HepG2 (cell line): ENCODE measurements around the gene TCTA. TPM values are rescaled to one million over a fixed set of nuclear protein-coding genes. Genes with fewer than 3 reads are reported as not detected.
A peak's percentile ranks its signal among the peaks of the same experiment; 100 is the strongest.

Experiments used
- ADNP ChIP-seq: sonication (generic); formaldehyde crosslinking; IDR thresholded peaks from 2 replicates; pipeline ENCODE4 v1.4.0; 2020; ENCODE audit warnings: missing genetic modification reagents
- HNRNPL ChIP-seq: fragments of 200-400 bp; formaldehyde crosslinking; IDR thresholded peaks from 2 replicates; pipeline ENCODE4 v1.6.1; 2017; ENCODE audit warnings: mild to moderate bottlenecking, low read depth, low read length
- MTF1 ChIP-seq: sonication (generic); formaldehyde crosslinking; IDR thresholded peaks from 2 replicates; pipeline ENCODE4 v1.5.0; 2020; ENCODE audit warnings: missing genetic modification reagents
- SMARCE1 ChIP-seq: fragments of 450-650 bp; IDR thresholded peaks from 2 replicates; pipeline ENCODE4 v1.6.1; 2017; ENCODE audit warnings: borderline replicate concordance
- SNAPC2 ChIP-seq: sonication (generic); formaldehyde crosslinking; IDR thresholded peaks from 2 replicates; pipeline ENCODE4 v1.8.1; 2022; ENCODE audit warnings: mild to moderate bottlenecking, missing genetic modification reagents
- SP1 ChIP-seq, 2 experiments: fragments of 450-650 bp in 1 of 2; sonication (generic) in 1 of 2; formaldehyde crosslinking in 1 of 2; IDR thresholded peaks; 2 replicates each; pipeline versions ENCODE4 v1.4.0 to v1.6.1; 2016 to 2020; ENCODE audit warnings: missing genetic modification reagents in 1 of 2
- ZFP90 ChIP-seq: sonication (generic); formaldehyde crosslinking; IDR thresholded peaks from 2 replicates; pipeline ENCODE4 v1.8.0; 2022; ENCODE audit warnings: missing genetic modification reagents, mild to moderate bottlenecking, inconsistent platforms, borderline replicate concordance
- polyA plus RNA-seq, 8 experiments: library from polyadenylated mRNA; depleted of rRNA in 3 of 8; stranded (reverse) in 7 of 8; unstranded in 1 of 8; fragments of >200 nt; fragmentation: Illumina TruSeq in 4 of 8; extraction: Trizol in 4 of 8; gene quantifications; 2 replicates each; pipeline versions ENCODE4 v1.2.1 to v1.2.3, GENCODE V29; 2011 to 2016; ENCODE audit warnings: low read depth in 4 of 8, missing spikeins in 1 of 8, mixed read lengths in 1 of 8; ENCODE audit not compliant: insufficient read depth in 1 of 8
- total RNA-seq, 5 experiments: library from RNA; depleted of rRNA; stranded (reverse); fragments of >200 nt; fragmentation: Illumina TruSeq; extraction: Trizol; gene quantifications; 2 replicates each; pipeline ENCODE4 v1.2.3, GENCODE V29; 2016; ENCODE audit warnings: low read depth in 1 of 5
- TF ChIP-seq, protein P1 (sequence below): sonication (generic); formaldehyde crosslinking; IDR thresholded peaks from 2 replicates; pipeline ENCODE4 v1.4.0; 2020; ENCODE audit warnings: mild to moderate bottlenecking, low read depth, missing genetic modification reagents
- TF ChIP-seq, protein P2 (sequence below): fragments of 450-650 bp; IDR thresholded peaks from 2 replicates; pipeline ENCODE4 v1.6.1; 2017
- TF ChIP-seq, protein P3 (sequence below): sonication (generic); formaldehyde crosslinking; IDR thresholded peaks from 2 replicates; pipeline ENCODE4 v1.4.0; 2020; ENCODE audit warnings: missing genetic modification reagents, borderline replicate concordance
- TF ChIP-seq, protein P4 (sequence below): sonication (generic); formaldehyde crosslinking; IDR thresholded peaks from 2 replicates; pipeline ENCODE4 v1.4.0; 2020; ENCODE audit warnings: missing genetic modification reagents
- TF ChIP-seq, protein P5 (sequence below): sonication (generic); formaldehyde crosslinking; IDR thresholded peaks from 2 replicates; pipeline ENCODE4 v1.8.0; 2022; ENCODE audit warnings: low read depth, missing genetic modification reagents
- TF ChIP-seq, protein P6 (sequence below): sonication (generic); formaldehyde crosslinking; IDR thresholded peaks from 2 replicates; pipeline ENCODE4 v1.5.0; 2020; ENCODE audit warnings: mild to moderate bottlenecking, missing genetic modification reagents

The TCTA gene
- total and polyA plus RNA-seq, 2 of the 13 experiments (the other 11 are each of a cell fraction or from before 2014, with no cell fraction given), result 8.3 to 13.2 TPM

DNA sequence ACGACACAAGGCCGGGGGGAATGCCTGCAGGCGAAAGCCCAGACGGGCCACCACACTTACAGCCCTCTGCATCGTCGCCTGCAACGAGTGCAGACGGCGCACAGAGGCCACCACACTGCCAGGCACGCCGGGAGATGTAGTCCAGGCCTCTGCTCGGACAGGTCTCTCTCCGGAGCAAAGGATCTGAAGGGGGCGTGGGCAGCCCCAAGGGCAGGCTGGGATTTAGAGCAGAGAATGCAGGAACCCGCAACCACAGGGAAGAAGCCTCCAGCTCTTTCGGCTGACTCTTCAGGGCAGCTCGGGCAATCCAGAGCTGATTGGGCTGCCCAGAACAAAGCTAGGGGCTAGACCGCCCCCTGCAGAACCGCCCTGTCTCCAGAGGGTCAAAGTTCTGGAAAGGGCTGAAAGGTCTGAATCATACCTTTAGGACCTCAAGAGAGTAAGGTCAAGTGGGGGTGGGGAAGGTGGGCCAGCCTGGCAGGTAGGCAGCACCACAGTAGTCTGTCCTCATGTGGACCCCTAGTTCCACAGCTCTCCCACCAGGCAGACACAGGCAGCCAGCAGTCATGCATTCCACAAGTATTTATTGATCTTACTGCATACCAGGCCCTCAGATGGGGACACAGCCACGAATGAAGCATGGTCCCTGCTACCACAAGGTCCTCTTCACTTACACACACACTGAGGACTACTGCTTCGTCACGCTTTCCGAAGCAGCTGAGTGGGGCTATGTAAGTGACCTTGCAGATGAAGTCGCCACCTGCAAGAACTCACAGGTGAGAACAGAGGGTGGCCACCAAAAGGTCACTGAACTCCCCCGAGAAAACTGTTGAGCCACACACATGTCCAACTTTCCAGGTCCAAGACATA lies 10.4 kb downstream of the TCTA start, which contains the start of gene AMT (continued):
- TF ChIP-seq, protein P1, sequence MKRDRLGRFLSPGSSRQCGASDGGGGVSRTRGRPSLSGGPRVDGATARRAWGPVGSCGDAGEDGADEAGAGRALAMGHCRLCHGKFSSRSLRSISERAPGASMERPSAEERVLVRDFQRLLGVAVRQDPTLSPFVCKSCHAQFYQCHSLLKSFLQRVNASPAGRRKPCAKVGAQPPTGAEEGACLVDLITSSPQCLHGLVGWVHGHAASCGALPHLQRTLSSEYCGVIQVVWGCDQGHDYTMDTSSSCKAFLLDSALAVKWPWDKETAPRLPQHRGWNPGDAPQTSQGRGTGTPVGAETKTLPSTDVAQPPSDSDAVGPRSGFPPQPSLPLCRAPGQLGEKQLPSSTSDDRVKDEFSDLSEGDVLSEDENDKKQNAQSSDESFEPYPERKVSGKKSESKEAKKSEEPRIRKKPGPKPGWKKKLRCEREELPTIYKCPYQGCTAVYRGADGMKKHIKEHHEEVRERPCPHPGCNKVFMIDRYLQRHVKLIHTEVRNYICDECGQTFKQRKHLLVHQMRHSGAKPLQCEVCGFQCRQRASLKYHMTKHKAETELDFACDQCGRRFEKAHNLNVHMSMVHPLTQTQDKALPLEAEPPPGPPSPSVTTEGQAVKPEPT (CRISPR knock-in tag), result no peak
- TF ChIP-seq ZFP90 (CRISPR knock-in tag), result peak; percentile 43; the same call in 1 of the 2 replicates
- TF ChIP-seq, protein P2, sequence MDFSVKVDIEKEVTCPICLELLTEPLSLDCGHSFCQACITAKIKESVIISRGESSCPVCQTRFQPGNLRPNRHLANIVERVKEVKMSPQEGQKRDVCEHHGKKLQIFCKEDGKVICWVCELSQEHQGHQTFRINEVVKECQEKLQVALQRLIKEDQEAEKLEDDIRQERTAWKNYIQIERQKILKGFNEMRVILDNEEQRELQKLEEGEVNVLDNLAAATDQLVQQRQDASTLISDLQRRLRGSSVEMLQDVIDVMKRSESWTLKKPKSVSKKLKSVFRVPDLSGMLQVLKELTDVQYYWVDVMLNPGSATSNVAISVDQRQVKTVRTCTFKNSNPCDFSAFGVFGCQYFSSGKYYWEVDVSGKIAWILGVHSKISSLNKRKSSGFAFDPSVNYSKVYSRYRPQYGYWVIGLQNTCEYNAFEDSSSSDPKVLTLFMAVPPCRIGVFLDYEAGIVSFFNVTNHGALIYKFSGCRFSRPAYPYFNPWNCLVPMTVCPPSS, result no peak
- no peak for TF ChIP-seq ADNP (CRISPR knock-in tag)
- TF ChIP-seq, protein P3, sequence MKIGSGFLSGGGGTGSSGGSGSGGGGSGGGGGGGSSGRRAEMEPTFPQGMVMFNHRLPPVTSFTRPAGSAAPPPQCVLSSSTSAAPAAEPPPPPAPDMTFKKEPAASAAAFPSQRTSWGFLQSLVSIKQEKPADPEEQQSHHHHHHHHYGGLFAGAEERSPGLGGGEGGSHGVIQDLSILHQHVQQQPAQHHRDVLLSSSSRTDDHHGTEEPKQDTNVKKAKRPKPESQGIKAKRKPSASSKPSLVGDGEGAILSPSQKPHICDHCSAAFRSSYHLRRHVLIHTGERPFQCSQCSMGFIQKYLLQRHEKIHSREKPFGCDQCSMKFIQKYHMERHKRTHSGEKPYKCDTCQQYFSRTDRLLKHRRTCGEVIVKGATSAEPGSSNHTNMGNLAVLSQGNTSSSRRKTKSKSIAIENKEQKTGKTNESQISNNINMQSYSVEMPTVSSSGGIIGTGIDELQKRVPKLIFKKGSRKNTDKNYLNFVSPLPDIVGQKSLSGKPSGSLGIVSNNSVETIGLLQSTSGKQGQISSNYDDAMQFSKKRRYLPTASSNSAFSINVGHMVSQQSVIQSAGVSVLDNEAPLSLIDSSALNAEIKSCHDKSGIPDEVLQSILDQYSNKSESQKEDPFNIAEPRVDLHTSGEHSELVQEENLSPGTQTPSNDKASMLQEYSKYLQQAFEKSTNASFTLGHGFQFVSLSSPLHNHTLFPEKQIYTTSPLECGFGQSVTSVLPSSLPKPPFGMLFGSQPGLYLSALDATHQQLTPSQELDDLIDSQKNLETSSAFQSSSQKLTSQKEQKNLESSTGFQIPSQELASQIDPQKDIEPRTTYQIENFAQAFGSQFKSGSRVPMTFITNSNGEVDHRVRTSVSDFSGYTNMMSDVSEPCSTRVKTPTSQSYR, result peak; percentile 95
- TF ChIP-seq MTF1 (CRISPR knock-in tag), result peak; percentile 95
- TF ChIP-seq, protein P4, sequence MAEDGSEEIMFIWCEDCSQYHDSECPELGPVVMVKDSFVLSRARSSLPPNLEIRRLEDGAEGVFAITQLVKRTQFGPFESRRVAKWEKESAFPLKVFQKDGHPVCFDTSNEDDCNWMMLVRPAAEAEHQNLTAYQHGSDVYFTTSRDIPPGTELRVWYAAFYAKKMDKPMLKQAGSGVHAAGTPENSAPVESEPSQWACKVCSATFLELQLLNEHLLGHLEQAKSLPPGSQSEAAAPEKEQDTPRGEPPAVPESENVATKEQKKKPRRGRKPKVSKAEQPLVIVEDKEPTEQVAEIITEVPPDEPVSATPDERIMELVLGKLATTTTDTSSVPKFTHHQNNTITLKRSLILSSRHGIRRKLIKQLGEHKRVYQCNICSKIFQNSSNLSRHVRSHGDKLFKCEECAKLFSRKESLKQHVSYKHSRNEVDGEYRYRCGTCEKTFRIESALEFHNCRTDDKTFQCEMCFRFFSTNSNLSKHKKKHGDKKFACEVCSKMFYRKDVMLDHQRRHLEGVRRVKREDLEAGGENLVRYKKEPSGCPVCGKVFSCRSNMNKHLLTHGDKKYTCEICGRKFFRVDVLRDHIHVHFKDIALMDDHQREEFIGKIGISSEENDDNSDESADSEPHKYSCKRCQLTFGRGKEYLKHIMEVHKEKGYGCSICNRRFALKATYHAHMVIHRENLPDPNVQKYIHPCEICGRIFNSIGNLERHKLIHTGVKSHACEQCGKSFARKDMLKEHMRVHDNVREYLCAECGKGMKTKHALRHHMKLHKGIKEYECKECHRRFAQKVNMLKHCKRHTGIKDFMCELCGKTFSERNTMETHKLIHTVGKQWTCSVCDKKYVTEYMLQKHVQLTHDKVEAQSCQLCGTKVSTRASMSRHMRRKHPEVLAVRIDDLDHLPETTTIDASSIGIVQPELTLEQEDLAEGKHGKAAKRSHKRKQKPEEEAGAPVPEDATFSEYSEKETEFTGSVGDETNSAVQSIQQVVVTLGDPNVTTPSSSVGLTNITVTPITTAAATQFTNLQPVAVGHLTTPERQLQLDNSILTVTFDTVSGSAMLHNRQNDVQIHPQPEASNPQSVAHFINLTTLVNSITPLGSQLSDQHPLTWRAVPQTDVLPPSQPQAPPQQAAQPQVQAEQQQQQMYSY (CRISPR knock-in tag), result no peak
- TF ChIP-seq, protein P5, sequence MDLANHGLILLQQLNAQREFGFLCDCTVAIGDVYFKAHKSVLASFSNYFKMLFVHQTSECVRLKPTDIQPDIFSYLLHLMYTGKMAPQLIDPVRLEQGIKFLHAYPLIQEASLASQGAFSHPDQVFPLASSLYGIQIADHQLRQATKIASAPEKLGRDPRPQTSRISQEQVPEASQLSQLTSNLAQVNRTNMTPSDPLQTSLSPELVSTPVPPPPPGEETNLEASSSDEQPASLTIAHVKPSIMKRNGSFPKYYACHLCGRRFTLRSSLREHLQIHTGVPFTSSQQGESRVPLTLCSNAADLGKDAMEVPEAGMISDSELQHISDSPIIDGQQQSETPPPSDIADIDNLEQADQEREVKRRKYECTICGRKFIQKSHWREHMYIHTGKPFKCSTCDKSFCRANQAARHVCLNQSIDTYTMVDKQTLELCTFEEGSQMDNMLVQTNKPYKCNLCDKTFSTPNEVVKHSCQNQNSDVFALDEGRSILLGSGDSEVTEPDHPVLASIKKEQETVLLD (CRISPR knock-in tag), result no peak
- no peak for TF ChIP-seq SNAPC2 (CRISPR knock-in tag)
- no peak for TF ChIP-seq SMARCE1
- 0 out of 2 replicates have a peak, but pooled peaks have one; percentile 32 for TF ChIP-seq HNRNPL
- TF ChIP-seq, protein P6, sequence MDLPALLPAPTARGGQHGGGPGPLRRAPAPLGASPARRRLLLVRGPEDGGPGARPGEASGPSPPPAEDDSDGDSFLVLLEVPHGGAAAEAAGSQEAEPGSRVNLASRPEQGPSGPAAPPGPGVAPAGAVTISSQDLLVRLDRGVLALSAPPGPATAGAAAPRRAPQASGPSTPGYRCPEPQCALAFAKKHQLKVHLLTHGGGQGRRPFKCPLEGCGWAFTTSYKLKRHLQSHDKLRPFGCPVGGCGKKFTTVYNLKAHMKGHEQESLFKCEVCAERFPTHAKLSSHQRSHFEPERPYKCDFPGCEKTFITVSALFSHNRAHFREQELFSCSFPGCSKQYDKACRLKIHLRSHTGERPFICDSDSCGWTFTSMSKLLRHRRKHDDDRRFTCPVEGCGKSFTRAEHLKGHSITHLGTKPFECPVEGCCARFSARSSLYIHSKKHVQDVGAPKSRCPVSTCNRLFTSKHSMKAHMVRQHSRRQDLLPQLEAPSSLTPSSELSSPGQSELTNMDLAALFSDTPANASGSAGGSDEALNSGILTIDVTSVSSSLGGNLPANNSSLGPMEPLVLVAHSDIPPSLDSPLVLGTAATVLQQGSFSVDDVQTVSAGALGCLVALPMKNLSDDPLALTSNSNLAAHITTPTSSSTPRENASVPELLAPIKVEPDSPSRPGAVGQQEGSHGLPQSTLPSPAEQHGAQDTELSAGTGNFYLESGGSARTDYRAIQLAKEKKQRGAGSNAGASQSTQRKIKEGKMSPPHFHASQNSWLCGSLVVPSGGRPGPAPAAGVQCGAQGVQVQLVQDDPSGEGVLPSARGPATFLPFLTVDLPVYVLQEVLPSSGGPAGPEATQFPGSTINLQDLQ, result peak; percentile 74; the same call in 1 of the 2 replicates
- no peak for TF ChIP-seq SP1 (IDR thresholded peaks at IDR 0.05)
- TF ChIP-seq SP1 (CRISPR knock-in tag; IDR thresholded peaks at IDR 0.05), result no peak; the same call in 1 of the 2 replicates
